Cardiac fibroblast (primary cell): ENCODE measurements around the gene MVD.

Experiments used
- DNase-seq, 2 donors: peaks; one replicate each; pipeline versions ENCODE4 v3.0.0 to v3.0.0-alpha.2; 2010; ENCODE audit warnings: low read depth in 2 of 2
- H3K4me3 ChIP-seq, 2 donors: replicated peaks in 1 of 2; 1 replicate in 1 of 2; 2 replicates in 1 of 2; pipeline ENCODE4 v1.5.1; 2011; ENCODE audit warnings: low read depth in 2 of 2, low read length in 2 of 2, mild to moderate bottlenecking in 2 of 2, moderate library complexity in 1 of 2
- CTCF ChIP-seq: IDR thresholded peaks from one replicate; pipeline ENCODE4 v1.5.1; 2011; ENCODE audit warnings: low read depth, mild to moderate bottlenecking, low read length, inconsistent platforms

The MVD gene

GRCh38 chr16:88700636-88701482, 38.0 kb upstream of the MVD start:
- peak; percentile 89 to 95 for DNase-seq
- TF ChIP-seq CTCF: no peak
- H3K4me3 ChIP-seq: no peak overlapping the region

GRCh38 chr16:88700322-88700635, 37.4 kb upstream of the MVD start:
- DNase-seq: no peak
- H3K4me3 ChIP-seq: no peak overlapping the region
- TF ChIP-seq CTCF: no peak

GRCh38 chr16:88699180-88699579, 36.3 kb upstream of the MVD start:
- no peak for DNase-seq
- no peak for TF ChIP-seq CTCF
- no peak overlapping the region for H3K4me3 ChIP-seq

- no peak for TF ChIP-seq CTCF
- H3K4me3 ChIP-seq: no peak overlapping the region
- no peak for DNase-seq
Observed at GRCh38 chr16:88698646-88699045, 35.8 kb upstream of the MVD start.

- peak; percentile 19 for TF ChIP-seq CTCF
- no peak for DNase-seq
Observed at GRCh38 chr16:88697831-88698615, 35.1 kb upstream of the MVD start.

GRCh38 chr16:88697116-88697830, 34.4 kb upstream of the MVD start:
- DNase-seq: no peak
- no peak for TF ChIP-seq CTCF
- no peak overlapping the region for H3K4me3 ChIP-seq

More at GRCh38 chr16:88697831-88698615, 35.1 kb upstream of the MVD start:
- no peak overlapping the region for H3K4me3 ChIP-seq
